Type B pancreatic cell (in vitro differentiated cells): ENCODE data around the gene IL16. TPM values are rescaled to one million over a fixed set of nuclear protein-coding genes. Genes with fewer than 3 reads are reported as not detected.

Experiments used
- DNase-seq: peaks from one replicate; pipeline ENCODE4 v3.0.0; 2021; ENCODE audit warnings: mixed read lengths; ENCODE audit not compliant: unreplicated experiment; ENCODE audit errors: extremely low spot score
- H3K27ac Mint-ChIP-seq: 2 replicates; pipeline ENCODE4 v1.8.0; 2021; ENCODE audit warnings: mild to moderate bottlenecking, mixed read lengths
- H3K27me3 Mint-ChIP-seq: 2 replicates; pipeline ENCODE4 v1.8.0; 2021; ENCODE audit warnings: mixed read lengths
- H3K36me3 Mint-ChIP-seq: 2 replicates; pipeline ENCODE4 v1.8.0; 2021; ENCODE audit warnings: mixed read lengths
- H3K4me1 Mint-ChIP-seq: one replicate; pipeline ENCODE4 v1.8.0; 2021; ENCODE audit warnings: mixed read lengths; ENCODE audit not compliant: unreplicated experiment
- H3K4me3 Mint-ChIP-seq: 2 replicates; pipeline ENCODE4 v1.8.0; 2021; ENCODE audit warnings: mild to moderate bottlenecking, mixed read lengths
- H3K9me3 Mint-ChIP-seq: 2 replicates; pipeline ENCODE4 v1.8.0; 2021; ENCODE audit warnings: mixed read lengths
- total RNA-seq: library from RNA; stranded (reverse); gene quantifications from 2 replicates; pipeline ENCODE4 v1.2.1, GENCODE V29; 2021; ENCODE audit warnings: low replicate concordance
- TF ChIP-seq, protein P1 (sequence below): fragments of 200-600 bp; sonication (generic); conservative IDR thresholded peaks from 2 replicates; pipeline ENCODE4 v1.5.0; 2021; ENCODE audit warnings: antibody characterized with exemption, mild to moderate bottlenecking

Gene IL16
- total RNA-seq, 1 donor from 2014 or later, result 0.14 TPM

DNA sequence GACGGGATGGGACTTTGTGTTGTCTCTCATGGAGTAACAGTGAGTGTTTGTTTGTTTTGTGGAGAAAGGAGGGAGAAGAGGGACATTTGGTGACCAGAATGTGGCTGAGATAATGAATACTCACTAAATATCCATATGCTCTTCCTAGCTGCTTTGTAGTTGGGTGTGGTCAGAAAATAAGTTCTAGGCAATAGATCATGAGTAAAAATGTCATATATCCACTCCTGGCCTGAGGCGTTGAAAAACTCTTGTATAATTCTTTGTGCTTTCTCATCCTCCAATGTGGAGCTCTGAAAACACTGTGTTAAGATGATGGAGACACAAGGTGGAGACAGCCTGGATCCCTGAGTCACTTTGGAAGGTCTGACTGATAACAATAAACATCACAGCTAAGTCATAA is 28.0 kb upstream of the IL16 start:
- Mint-ChIP-seq H3K9me3 (peaks cover 4% of the 10 kb centered on the region), H3K27me3 (peaks cover 25% of the 10 kb centered on the region), H3K4me1 (no peaks in the 10 kb centered on the region), H3K4me3 (no peak overlapping the region), H3K27ac (peak overlapping the region; percentile 3), H3K36me3 (no peaks in the 10 kb centered on the region)
- DNase-seq, result no peak
- TF ChIP-seq, protein P1, sequence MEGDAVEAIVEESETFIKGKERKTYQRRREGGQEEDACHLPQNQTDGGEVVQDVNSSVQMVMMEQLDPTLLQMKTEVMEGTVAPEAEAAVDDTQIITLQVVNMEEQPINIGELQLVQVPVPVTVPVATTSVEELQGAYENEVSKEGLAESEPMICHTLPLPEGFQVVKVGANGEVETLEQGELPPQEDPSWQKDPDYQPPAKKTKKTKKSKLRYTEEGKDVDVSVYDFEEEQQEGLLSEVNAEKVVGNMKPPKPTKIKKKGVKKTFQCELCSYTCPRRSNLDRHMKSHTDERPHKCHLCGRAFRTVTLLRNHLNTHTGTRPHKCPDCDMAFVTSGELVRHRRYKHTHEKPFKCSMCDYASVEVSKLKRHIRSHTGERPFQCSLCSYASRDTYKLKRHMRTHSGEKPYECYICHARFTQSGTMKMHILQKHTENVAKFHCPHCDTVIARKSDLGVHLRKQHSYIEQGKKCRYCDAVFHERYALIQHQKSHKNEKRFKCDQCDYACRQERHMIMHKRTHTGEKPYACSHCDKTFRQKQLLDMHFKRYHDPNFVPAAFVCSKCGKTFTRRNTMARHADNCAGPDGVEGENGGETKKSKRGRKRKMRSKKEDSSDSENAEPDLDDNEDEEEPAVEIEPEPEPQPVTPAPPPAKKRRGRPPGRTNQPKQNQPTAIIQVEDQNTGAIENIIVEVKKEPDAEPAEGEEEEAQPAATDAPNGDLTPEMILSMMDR, result no peak

DNA sequence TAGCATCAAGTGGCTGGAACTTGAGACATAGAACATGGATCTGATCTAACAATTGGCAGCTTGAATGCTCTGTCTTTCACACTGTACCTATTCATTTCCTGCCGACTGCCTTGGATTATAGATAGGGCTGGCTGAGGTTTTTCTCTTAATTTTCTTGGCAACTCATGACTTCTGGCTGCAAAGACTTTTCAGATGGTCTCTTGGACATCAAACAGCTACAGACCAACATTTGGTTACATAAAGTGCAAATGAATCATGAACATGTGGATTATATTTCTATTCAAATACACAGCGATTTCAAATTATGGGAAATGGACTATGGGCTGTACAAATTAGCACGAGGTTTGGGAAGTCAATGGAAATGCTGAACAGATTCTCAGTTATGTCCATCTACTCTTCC is 26.2 kb upstream of the IL16 start:
- H3K4me1 Mint-ChIP-seq, result no peaks in the 10 kb centered on the region
- H3K27me3 Mint-ChIP-seq, result peaks cover 21% of the 10 kb centered on the region
- no peak overlapping the region for H3K27ac Mint-ChIP-seq
- TF ChIP-seq, protein P1, result no peak
- DNase-seq, result no peak
- H3K36me3 Mint-ChIP-seq, result no peaks in the 10 kb centered on the region
- H3K9me3 Mint-ChIP-seq, result peaks cover 4% of the 10 kb centered on the region
- no peak overlapping the region for H3K4me3 Mint-ChIP-seq

DNA sequence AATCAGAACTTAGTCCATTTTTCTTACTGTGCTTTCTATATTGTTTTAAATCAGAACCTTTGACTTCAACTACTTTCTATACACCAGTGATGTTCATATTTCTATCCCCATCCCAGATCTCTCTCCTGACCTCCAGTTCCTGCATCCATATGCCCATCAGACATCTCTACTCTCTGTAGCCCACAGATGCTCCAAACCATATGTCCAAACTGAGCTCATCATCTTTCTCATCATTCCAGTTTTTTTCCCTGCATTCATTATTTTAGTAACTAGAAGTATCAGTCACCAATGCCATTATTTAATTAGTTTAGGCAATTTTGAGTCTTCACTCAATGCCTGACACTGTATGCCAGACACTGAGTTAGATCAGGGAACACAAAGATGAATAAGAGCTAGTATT is 25.4 kb upstream of the IL16 start:
- TF ChIP-seq, protein P1, result no peak
- Mint-ChIP-seq H3K4me1 (no peaks in the 10 kb centered on the region), H3K27me3 (peaks cover 21% of the 10 kb centered on the region), H3K27ac (no peak overlapping the region), H3K36me3 (no peaks in the 10 kb centered on the region), H3K9me3 (peaks cover 4% of the 10 kb centered on the region), H3K4me3 (no peak overlapping the region)
- no peak for DNase-seq

DNA sequence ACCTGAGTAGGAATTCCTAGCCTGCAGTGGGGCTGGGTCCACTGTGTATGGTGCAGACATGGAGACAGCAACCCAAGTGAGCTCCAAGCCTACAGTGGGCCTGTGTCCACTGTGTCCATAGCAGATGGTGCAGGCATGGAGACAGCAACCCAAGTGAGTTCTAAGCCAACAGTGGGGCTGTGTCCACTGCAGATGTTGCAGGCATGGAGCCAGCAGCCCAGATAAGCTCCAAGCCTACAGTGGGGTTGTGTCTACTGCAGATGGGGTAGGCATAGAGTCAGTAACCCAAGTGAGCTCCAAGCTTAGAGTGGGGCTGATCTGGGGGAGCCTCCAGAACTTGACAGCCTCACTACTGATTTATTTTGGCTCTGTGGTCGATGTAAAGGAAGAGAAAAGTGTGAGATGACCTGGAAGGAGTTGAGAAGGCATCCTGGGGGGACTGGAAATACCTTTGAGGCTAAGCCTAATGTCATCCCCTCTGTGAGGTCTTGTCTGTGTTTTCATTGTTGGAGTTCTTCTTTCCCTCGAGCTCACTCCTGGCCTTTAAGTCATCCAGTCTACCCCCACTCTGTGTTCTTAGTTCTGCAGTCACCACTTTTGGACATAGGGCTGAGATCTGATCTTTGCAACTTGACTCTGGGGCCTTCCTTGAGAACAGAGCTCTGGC is 22.4 kb upstream of the IL16 start:
- Mint-ChIP-seq H3K27ac (no peak overlapping the region), H3K27me3 (peaks cover 24% of the 10 kb centered on the region), H3K4me3 (no peak overlapping the region), H3K36me3 (no peaks in the 10 kb centered on the region), H3K4me1 (no peaks in the 10 kb centered on the region), H3K9me3 (no peaks in the 10 kb centered on the region)
- TF ChIP-seq, protein P1, result no peak
- DNase-seq, result no peak

DNA sequence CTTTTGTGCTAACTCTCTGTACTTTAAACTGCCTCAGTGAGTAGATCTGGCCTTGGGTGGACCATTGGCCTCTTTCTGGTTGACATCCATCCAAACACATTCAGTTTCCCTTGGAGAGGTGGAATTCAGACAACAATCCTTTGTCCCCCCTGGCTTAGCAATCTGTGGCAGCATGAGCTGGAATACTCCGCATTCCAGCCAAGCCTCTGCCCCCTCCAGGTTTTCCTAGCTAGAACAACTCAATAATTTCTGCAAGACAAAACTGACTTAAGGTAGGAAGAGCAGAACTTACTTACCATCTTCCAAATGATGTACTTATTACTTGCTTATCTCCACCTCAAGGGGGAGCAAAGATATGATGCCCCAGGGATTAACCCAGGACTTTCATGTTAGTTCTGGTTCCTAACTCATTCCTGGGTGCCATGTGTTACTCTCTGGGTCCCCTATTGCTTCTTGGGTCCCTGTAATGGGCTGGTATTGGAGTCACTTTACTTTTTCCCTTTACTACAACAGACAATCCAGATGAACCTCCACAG is 21.8 kb upstream of the IL16 start:
- no peaks in the 10 kb centered on the region for H3K36me3 Mint-ChIP-seq
- TF ChIP-seq, protein P1, result no peak

More for the DNA sequence above, 21.8 kb upstream of the IL16 start:
- Mint-ChIP-seq H3K4me3 (no peak overlapping the region), H3K27me3 (peaks cover 28% of the 10 kb centered on the region), H3K9me3 (no peaks in the 10 kb centered on the region), H3K27ac (no peak overlapping the region), H3K4me1 (no peaks in the 10 kb centered on the region)
- DNase-seq, result no peak
